ENCODE measurements around the gene LSM14B.

GRCh38 chr20:62150310-62150575, 28.0 kb downstream of the LSM14B start:
- no peak for TF ChIP-seq POLR2A (IDR thresholded peaks at IDR 0.05)
- TF ChIP-seq, protein P1, sequence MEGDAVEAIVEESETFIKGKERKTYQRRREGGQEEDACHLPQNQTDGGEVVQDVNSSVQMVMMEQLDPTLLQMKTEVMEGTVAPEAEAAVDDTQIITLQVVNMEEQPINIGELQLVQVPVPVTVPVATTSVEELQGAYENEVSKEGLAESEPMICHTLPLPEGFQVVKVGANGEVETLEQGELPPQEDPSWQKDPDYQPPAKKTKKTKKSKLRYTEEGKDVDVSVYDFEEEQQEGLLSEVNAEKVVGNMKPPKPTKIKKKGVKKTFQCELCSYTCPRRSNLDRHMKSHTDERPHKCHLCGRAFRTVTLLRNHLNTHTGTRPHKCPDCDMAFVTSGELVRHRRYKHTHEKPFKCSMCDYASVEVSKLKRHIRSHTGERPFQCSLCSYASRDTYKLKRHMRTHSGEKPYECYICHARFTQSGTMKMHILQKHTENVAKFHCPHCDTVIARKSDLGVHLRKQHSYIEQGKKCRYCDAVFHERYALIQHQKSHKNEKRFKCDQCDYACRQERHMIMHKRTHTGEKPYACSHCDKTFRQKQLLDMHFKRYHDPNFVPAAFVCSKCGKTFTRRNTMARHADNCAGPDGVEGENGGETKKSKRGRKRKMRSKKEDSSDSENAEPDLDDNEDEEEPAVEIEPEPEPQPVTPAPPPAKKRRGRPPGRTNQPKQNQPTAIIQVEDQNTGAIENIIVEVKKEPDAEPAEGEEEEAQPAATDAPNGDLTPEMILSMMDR (IDR thresholded peaks at IDR 0.05): no peak
